GM12872 (cell line): Measurements from ENCODE around the gene TSKU.

Experiments used
- CTCF ChIP-seq: IDR thresholded peaks from 3 replicates; pipeline ENCODE4 v1.5.1; 2011; ENCODE audit warnings: low read depth, mild to moderate bottlenecking, low read length, moderate library complexity; ENCODE audit not compliant: insufficient read depth

Gene TSKU

GRCh38 chr11:76793391-76794291 is 10.5 kb downstream of the TSKU start:
- no peak for TF ChIP-seq CTCF

GRCh38 chr11:76794371-76795289 is 11.5 kb downstream of the TSKU start:
- TF ChIP-seq CTCF: no peak

GRCh38 chr11:76795290-76795935 is 12.3 kb downstream of the TSKU start:
- no peak for TF ChIP-seq CTCF

- no peak for TF ChIP-seq CTCF
These were observed 12.8 kb downstream of the TSKU start for GRCh38 chr11:76795936-76796441.

GRCh38 chr11:76796511-76797198 is 13.5 kb downstream of the TSKU start:
- no peak for TF ChIP-seq CTCF

- no peak for TF ChIP-seq CTCF
These were observed 14.4 kb downstream of the TSKU start for GRCh38 chr11:76797341-76798201.
